DND-41 (cell line): ENCODE data around the gene EEFSEC.

ENCODE experiments used
- EZH2 ChIP-seq: IDR thresholded peaks from 3 replicates; pipeline ENCODE4 v1.6.1; 2012; ENCODE audit warnings: borderline replicate concordance, low read depth, mild to moderate bottlenecking, moderate library complexity, low read length, inconsistent platforms; ENCODE audit not compliant: severe bottlenecking
- TF ChIP-seq, protein P1 (sequence below): IDR thresholded peaks from 2 replicates; pipeline ENCODE4 v1.5.1; 2012; ENCODE audit warnings: borderline replicate concordance, low read length, moderate library complexity, mild to moderate bottlenecking; ENCODE audit not compliant: poor library complexity, severe bottlenecking; ENCODE audit errors: extremely low read depth

DNA sequence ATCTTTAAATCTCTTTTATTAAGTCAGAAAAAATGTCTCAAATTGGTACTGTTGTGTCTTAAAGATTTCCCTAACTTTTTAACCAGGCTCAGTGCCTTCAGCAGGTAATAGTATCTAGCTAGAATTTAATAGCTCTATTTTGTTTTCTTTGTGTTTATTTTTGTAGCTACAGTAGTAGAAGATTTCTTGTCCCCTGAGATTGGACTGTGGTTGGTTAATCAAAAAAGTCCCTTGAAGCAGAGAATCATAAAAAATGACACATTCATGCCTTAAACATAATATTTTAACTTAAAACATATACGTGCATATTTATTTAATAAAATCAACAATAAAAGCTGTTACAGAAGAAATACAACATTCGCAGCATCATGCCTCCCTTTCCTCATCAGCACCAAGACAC, 102.8 kb downstream of the EEFSEC start:
- TF ChIP-seq, protein P1, sequence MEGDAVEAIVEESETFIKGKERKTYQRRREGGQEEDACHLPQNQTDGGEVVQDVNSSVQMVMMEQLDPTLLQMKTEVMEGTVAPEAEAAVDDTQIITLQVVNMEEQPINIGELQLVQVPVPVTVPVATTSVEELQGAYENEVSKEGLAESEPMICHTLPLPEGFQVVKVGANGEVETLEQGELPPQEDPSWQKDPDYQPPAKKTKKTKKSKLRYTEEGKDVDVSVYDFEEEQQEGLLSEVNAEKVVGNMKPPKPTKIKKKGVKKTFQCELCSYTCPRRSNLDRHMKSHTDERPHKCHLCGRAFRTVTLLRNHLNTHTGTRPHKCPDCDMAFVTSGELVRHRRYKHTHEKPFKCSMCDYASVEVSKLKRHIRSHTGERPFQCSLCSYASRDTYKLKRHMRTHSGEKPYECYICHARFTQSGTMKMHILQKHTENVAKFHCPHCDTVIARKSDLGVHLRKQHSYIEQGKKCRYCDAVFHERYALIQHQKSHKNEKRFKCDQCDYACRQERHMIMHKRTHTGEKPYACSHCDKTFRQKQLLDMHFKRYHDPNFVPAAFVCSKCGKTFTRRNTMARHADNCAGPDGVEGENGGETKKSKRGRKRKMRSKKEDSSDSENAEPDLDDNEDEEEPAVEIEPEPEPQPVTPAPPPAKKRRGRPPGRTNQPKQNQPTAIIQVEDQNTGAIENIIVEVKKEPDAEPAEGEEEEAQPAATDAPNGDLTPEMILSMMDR = no peak
- no peak for TF ChIP-seq EZH2
